ENCODE data around the gene CHGA.

GRCh38 chr14:92971601-92972180 lies 48.7 kb downstream of the CHGA start:
- no peak for TF ChIP-seq CTCF (conservative IDR thresholded peaks at IDR 0.05; ENCODE audit: low read length)
- no peak for TF ChIP-seq EZH2phosphoT487 (IDR thresholded peaks at IDR 0.05; ENCODE audit: borderline replicate concordance)
